ENCODE results near the gene DNASE2B.
"Not testable (repeated sequence)": the region's sequence is repeated elsewhere in the genome, so short reads cannot be mapped to it uniquely, and the experiment has no call there.

DNASE2B gene

DNA sequence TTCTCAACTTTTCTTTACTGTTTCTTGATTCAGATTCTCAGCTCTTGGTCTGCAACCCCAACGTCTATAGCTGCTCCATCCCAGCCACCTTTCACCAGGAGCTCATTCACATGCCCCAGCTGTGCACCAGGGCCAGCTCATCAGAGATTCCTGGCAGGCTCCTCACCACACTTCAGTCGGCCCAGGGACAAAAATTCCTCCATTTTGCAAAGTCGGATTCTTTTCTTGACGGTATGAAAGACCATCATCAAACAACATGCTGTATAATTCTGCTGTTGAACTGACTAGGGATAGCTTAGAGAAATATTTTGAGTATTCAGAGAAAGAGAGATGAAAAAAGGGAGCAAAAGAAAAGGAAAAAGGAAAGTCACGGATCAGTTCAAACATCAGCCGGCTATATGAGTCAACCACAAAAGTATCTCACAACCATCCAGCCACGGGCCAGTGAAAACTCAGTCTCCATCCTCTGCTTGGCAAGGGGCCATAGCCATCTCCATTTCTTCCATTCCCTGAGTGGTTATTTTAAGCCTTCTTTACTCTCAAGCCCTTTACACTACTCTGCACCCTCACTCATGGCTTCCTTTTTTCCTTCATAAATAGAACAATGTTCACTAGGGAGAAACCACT lies 14.1 kb downstream of the DNASE2B start:
- DNase-seq (ENCODE audit: low read depth in 2 of 2) = no peak

DNA sequence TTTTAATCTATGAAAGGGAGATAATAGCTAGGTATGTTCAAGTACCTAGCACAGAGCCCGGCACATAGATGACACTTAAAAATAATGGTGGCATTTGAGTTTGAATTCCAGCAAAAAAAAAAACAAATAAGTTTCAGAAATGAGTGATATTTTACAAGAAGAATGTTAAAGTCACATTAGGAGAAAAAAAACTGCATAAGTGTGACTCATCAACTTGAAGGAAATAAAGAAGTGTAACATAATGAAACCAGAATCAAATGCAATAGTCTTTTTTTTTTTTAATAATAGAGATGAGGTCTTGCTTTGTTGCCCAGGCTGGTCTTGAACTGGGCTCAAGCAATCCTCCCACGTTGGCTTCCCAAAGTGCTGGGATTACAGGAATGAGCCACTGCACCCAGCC lies 17.1 kb downstream of the DNASE2B start:
- DNase-seq (ENCODE audit: low read depth in 2 of 2) = no peak

GRCh38 chr1:84422909-84423308 lies 24.6 kb downstream of the DNASE2B start:
- DNase-seq (ENCODE audit: low read depth in 2 of 2) = no peak

DNA sequence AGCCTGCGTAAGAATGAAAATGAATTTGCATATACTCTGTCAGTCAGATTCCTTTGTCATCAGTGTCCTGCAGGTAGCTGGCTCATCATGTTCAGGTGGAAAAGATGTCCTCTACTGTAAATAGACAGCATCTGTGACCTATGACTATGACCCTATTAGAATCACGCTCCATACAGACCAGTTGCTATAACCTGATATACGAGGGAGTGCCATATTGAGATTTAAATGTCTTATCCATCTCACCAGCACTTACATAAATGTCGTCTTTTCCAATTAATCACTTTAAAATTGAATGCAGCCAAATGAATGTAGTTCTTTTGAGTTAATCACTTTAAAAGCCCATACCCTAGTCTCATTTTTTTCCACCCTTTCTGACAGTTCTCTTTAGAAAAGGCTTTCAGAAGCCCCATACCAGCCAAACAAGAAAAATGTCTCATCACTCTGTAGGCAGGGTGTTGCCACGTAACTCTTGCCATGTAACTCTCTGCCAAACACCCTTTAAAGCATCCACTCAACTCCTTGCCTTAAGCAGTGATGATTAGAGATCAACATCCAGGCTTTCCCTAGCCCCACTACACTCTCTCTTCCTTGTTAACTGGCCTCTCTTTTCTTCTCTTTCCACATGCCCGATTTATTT lies 26.3 kb downstream of the DNASE2B start:
- no peak for DNase-seq (ENCODE audit: low read depth in 2 of 2)

DNA sequence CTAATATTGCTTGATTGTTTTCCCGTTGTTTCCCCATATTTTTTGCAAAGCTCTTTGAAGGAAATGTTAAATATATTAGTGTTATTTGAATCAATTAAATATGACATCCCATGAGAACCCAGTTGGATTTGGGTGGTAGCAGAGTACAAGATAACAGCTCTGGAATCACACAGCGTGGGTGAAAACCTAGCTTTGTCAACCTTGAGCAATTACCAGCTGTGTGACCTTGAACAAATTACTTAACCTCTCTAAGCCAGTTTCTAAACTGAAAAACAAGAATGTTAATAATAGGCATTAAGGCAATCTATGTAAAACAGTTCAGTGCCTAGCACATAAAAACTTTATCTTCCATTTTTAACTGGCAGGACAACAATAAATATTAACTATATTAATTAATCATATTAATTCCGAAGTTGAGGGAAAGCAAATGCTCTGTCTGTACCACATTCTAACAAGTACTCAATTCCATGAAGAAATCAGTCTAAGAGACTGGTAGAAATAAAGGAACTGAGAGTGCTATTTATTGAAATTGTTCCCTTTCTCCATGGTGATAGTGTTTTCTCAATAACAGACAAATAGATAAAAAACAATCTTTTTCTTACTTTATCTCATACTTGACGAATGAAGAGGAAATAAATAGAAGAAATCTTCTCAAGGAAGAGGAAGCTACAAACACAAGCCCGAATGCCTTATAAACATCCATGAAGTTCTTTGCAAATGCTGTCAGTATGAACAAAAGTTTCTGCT lies 27.0 kb downstream of the DNASE2B start:
- DNase-seq (ENCODE audit: low read depth in 2 of 2) = no peak

DNA sequence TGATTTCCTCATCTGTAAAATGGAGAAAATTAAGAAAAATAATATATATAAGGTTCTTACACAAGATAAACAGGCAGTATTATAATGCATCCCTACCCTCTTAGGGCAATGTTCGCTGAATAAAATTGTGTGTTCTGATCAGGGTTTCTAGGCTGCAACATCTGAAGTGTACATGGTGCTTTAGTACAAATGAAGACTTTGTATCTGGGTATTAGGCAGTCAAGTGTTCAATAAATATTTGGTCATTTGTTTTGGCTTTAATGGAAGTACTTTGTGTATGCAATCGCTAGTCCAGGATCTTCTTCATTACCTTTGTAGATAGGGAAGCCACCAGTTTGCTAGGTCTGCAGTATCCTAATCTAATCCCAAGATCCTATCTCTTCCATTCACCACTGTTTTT lies 28.1 kb downstream of the DNASE2B start:
- no peak for DNase-seq (ENCODE audit: low read depth in 2 of 2)

GRCh38 chr1:84427250-84428188 lies 29.2 kb downstream of the DNASE2B start:
- no peak for DNase-seq (ENCODE audit: low read depth in 2 of 2)

GRCh38 chr1:84428235-84428634 lies 30.0 kb downstream of the DNASE2B start:
- no peak for DNase-seq (ENCODE audit: low read depth in 2 of 2)

- DNase-seq (ENCODE audit: low read depth in 2 of 2) = no peak
Measured at GRCh38 chr1:84429231-84429630, 30.9 kb downstream of the DNASE2B start.

DNA sequence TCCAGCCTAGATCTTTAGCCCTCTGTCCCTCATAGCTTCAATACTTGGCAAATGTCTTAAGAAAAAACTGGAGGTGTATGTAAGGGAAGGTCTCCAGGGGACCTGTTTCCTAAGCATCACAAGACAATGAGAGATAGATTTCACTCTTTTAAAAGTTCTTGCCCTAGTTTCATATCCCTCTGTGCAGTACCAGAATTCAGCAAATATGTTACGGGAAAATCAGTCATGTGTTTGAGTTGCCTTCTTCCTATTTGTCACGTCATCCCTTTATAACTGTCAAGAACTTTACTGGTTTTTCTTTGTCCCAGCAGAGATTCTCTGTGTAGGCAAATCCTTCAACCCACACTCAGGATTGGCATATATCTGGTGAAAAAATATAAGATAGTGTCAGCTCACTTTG lies 32.3 kb downstream of the DNASE2B start:
- no peak for DNase-seq (ENCODE audit: low read depth in 2 of 2)

- DNase-seq (ENCODE audit: low read depth in 2 of 2) = no peak
Measured at GRCh38 chr1:84433258-84434080, 35.2 kb downstream of the DNASE2B start.

GRCh38 chr1:84434081-84434769 lies 35.9 kb downstream of the DNASE2B start:
- DNase-seq (ENCODE audit: low read depth in 2 of 2) = no peak

- no peak for DNase-seq (ENCODE audit: low read depth in 2 of 2)
Measured at GRCh38 chr1:84434801-84435549, 36.7 kb downstream of the DNASE2B start.

DNA sequence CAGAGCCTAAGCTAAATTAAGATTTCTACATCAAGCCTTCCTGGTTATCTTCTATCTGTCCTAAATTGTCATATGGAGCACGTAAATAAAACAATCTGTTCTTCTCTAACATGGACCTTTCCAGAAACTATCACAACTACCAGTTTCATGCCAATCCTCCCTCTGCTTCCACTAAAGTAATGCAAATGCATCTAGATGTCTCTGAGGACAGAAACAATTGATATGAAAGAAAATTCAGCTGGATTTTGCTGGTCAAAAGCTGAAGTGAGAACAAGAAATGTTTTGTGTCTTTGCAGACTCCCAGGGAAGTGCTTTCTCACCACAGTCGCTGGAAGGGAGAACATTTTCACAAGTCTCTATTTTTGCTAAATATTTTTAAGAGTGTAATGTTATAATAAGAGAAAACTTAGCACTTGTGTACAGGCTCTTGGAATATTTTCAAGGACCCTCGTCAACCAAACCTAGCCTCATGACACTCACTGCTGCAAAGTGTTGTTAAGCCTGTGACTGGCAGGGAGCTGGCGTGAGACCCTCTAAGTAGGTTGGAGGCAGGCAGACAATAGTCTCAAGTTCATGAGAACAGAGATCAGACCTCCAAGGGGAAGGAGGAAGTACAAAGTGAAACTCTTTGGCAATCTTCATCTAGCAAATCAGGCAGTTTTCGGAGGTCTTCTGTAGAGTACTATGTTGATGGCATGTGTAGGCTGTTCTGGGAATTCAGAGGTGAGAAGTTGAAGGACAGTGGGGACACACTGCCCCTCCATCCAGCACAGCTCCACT lies 38.8 kb downstream of the DNASE2B start:
- DNase-seq (ENCODE audit: low read depth in 2 of 2) = no peak

- no peak for DNase-seq (ENCODE audit: low read depth in 2 of 2)
Measured at GRCh38 chr1:84442256-84442655, 44.0 kb downstream of the DNASE2B start.

GRCh38 chr1:84442747-84443646 lies 44.7 kb downstream of the DNASE2B start:
- DNase-seq (ENCODE audit: low read depth in 2 of 2) = peak in 1 of 2 donors; percentile 17

DNA sequence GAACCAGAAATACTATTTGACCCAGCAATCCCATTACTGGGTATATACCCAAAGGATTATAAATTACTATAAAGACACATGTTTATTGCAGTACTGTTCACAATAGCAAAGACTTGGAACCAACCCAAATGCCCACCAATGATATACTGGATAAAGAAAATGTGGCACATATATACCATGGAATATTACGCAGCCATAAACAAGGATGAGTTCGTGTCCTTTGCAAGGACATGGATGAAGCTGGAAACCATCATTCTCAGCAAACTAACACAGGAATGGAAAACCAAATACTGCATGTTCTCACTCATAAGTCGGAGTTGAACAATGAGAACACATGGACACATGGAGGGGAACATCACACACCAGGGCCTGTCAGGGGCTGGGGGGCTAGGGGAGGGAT lies 50.4 kb downstream of the DNASE2B start:
- not testable (repeated sequence) for DNase-seq (ENCODE audit: low read depth in 2 of 2)

GRCh38 chr1:84450910-84451309 lies 52.6 kb downstream of the DNASE2B start:
- no peak for DNase-seq (ENCODE audit: low read depth in 2 of 2)
